Bone marrow (tissue), 2 donors: ENCODE measurements around the gene WARS2.

Experiments
- DNase-seq, 2 donors: peaks; one replicate each; lab custom pipeline; 2025; lab: John Stamatoyannopoulos, UW

Gene WARS2

DNA sequence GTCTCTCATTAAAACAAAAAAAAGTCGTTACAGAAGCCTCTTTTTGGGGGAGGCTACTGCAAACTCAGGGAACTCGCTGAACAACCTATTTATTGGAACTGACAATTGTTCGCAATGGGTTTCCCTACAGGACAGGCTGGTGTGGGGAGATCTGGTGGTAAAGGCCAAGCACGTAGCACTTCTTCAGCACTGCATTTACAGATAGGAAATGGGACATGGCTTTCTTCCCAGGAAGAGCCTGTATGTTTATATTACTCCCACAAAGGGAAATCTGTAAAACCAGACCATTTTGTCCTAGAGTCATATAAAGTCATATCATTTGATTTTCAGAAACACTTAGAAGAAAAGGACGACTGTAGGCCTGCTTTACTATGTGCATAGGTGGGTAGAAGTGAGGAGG lies 113.5 kb downstream of the WARS2 start:
- DNase-seq: no peak

DNA sequence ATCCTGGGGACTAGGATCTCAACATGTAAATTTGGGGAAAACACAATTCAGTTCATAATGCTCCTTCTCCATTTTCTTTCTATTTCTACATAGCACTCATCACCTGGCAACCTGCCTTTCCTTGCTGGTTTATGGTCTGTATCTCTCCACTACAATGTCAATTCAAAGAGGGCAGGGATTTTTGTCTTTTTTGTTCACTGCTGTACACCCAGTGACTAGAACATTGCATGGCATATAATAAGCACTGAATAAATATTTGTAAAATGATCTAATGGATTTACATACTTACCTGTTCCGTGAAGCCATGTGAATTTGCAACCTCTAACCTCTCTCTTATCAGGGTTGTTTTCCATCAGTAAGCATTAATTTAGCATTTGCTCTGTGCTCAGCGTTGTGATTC lies 124.9 kb downstream of the WARS2 start:
- DNase-seq: no peak

- DNase-seq: no peak
Measured at GRCh38 chr1:119012383-119012782, 128.1 kb downstream of the WARS2 start.

- no peak for DNase-seq
Measured at GRCh38 chr1:119011706-119012105, 128.7 kb downstream of the WARS2 start.

DNA sequence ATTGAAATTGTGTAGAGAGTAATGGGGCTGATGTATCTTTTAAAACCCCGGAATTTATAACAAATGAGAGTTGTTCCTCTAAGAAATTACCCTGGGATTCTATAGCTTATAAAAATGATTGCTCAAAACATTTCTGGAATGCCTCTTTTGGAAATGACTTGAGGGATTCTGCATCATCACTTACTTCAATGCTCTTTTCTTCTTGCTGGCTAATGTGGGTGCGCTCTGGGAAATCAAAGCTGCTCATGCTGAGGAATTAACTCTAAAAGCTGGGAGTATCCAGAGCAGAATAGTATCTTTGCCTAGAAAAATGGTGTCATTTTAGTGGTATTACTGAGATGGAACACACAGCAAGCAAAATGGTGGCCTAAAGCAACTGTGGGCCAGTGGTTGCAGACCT lies 129.3 kb downstream of the WARS2 start:
- no peak for DNase-seq

DNA sequence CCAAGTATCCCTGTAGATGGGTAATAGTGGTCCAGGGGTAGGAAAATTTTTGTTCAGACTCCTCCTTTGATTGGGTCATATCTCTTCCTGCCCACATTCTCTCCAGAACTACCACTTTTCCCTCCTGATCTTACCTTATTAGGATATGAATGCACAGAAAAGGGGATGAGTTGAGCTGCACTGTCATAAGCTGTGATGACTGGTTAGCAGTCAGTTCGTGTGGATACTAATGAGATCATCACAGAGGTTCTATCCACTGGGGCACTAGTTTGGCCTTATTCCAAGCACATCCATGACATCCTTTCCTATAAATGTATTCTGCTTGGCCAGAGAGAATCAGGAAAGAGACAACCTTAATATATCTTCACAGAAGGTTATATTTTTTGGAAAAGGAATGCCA lies 130.3 kb downstream of the WARS2 start:
- DNase-seq: no peak

GRCh38 chr1:119009312-119009655 lies 131.2 kb downstream of the WARS2 start:
- DNase-seq: no peak

GRCh38 chr1:119008483-119009311 lies 131.8 kb downstream of the WARS2 start:
- DNase-seq: peak in 1 of 2 donors; percentile 8

- no peak for DNase-seq
Measured at GRCh38 chr1:119007670-119008482, 132.6 kb downstream of the WARS2 start.

- DNase-seq: no peak
Measured at GRCh38 chr1:119007339-119007669, 133.1 kb downstream of the WARS2 start.

GRCh38 chr1:119006406-119007279 lies 133.8 kb downstream of the WARS2 start:
- DNase-seq: no peak

DNA sequence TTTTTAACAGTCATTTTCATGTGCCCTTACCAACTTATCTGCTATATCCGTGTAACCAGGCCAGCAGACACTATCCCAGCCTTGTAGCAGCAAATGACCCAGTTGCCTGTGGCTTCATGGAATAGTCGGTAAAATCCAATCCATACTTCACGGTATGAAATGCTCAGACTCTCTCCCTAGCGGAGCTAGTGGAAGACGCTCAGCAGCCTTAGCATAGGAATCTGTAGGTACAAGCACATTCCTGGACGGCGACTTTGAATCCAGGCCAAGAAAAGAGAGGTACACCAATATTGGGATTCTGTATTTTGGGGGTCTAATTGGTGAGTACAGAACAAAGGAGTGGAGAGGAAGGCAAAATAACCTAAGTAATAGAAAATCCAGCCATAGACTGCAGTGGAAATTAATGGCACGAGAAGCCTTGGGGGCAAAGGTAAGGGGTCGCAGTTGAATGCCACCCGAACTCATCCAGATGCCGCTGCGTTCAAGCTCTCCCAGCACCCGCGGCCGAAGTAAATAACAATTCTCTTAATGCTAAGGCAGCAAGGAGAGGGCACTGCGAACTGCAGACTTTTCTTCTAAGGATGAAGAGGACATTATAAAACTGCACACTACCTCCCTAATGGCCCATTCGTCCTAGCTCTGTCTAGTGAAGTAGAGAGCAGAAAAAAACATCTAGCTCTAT lies 134.6 kb downstream of the WARS2 start:
- DNase-seq: no peak

DNA sequence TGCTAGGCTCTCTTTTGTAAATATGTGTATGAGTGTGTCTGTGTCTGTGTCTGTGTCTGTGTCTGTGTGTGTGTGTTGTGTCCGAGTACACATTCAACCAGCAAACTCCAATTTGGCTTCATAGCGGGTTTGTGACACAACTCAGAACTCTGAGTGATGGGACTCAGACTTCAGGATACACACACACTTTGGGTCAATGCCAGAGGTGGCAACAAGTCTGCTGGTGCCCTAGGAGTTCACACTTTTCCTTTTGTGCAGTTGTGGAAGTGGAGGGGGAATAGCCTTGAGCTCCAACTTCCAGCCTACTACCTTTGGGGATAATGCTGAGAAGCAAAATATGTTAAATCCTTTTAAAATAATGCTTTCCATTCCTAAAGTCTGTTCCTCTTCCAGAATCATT lies 135.7 kb downstream of the WARS2 start:
- DNase-seq: no peak

DNA sequence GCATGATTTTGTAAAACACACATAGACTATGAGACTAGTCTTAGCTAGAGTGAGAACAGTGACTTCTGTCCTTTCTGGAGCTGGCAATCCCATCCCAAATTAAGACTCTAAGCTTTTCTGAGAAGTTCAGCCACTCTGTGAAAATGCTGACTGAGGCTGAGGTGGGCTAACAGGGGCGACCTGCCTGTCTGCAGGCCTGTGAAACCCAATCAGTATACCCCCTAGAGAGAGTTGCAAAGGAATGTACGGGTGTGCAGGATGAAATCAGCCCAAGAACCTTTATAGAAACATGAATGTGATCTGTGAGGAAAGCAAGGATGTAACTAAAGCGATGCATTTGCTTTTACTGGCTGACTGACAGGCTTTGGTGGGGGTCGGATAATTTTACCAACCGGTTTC lies 136.3 kb downstream of the WARS2 start:
- no peak for DNase-seq

DNA sequence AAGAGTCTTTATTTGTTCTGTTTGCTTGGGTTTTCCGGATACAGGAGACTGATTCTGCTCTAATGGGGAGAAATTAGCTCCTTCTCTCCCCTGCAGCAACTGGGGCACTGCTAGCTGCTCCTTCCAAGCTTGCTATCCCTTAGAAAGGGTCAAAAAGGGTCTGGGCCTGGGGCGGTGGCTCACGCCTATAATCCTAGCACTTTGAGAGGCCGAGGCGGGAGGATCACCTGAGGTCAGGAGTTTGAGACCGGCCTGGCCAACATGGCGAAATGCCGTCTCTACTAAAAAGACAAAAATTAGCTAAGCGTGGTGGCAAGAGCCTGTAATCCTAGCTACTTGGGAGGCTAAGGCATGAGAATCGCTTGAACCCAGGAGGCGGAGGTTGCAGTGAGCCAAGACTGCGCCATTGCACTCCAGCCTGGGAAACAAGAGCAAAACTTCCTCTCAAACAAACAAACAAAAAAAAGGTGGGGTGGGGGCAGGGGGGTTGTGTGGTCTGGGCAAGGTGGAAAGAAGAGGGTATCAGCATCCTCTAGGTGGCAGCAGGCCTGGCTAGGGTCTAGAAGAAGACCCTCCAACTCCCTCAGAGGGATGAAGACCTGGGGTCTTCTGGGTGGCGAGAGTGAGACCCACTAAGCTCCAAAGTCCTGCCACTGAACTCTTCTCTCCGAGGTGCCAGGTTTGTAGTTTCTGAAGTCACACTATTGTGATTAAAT lies 136.9 kb downstream of the WARS2 start:
- no peak for DNase-seq

GRCh38 chr1:119002028-119002686 lies 138.3 kb downstream of the WARS2 start:
- DNase-seq: no peak

DNA sequence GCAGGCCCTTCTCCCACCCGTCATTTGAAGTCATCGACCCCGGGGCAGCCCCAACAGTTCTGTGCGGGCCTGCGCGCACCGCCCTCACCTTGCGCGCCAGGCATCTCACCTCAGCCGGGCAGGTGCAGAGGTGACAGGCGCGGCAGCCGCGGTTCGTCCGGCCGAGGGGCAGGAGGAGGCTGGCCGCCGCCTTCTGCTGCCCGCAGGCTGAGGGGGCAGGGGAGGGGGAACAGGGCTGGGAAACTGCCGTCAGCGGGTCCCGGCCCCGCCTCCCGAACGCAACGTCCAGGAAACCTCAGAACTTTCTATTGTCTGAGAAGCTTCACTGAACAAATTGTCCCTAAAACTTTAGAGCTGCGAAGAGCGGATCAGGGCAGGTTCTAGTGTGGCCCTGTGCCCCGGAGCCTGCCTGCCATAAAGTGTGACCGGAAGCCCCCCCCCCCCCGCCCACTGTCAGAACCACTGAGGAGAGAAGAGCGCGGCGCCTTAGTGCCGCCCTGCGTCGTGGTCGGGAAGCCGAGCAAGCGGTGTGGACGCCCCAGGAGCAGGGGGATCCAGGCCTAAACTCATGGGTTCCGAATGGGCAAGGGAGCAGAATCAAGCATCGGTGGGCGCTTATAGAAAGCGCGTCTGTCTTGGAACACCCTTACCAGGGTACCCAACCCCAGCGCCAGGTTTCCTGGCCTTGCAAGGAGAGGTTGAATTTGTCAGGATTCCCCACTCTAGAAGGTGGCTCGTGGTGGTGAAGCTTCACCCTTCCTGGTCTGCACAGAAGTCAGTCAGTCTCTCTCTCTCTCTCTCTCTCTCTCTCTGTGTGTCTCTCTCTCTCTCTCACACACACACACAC lies 139.0 kb downstream of the WARS2 start:
- DNase-seq: no peak

DNA sequence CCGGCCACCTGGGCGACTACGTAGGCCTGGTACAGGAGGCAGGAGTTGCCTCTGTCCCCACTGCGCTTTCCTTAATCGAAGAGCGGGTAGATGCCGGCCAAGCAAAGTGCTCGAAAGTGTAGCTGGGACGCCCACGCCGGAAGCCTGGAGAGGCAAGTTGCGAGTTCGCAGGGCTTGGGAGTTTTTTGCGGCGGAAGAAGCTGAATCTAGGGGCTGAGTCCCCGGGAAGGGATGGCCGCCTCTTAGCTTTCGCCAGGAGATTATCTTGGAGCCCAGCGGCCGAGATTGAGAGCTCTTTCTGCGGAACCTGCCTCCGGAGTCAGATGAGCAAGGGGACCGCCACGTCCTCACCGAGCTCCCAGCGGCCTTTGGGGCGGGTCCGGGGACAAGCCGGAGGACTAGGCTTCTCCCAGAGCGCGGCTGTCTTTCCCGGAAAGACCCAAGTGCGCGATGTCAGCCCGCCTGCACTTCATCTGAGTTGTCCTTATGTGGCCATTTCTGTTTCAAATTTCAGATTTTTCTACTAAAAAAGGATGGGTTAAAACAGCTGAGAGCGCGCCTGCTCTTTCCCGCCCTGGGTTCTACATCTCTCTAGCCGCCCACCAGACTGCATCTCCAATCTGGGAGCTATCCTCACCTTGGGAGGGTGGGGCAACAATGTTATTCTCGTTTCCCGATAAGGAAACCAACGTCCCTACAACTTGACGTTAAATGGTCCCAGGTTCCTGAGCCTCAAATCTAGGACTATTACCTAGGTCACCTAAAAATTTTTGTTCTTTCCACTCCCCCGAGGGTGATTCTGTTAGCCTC lies 139.9 kb downstream of the WARS2 start:
- no peak for DNase-seq
